Measurements from ENCODE around the gene AGPAT2.

The AGPAT2 gene

GRCh38 chr9:136625101-136626065, 61.9 kb downstream of the AGPAT2 start (continued):
- peak; percentile 29; the same call in 1 of the 2 replicates for TF ChIP-seq ZBTB8A (tag by site-specific recombination; IDR thresholded peaks at IDR 0.05)
- peak; percentile 76 for TF ChIP-seq EGR2 (tag by site-specific recombination; IDR thresholded peaks at IDR 0.05; ENCODE audit: low read depth)
- 0 out of 2 replicates have a peak, but pooled peaks have one; percentile 26 for TF ChIP-seq KLF8 (tag by site-specific recombination; IDR thresholded peaks at IDR 0.05)
- TF ChIP-seq ZNF701 (tag by site-specific recombination; IDR thresholded peaks at IDR 0.05): no peak
- TF ChIP-seq OVOL3 (tag by site-specific recombination; IDR thresholded peaks at IDR 0.05): no peak
- TF ChIP-seq KLF17 (tag by site-specific recombination; IDR thresholded peaks at IDR 0.05): 0 out of 2 replicates have a peak, but pooled peaks have one; percentile 57
- no peak for TF ChIP-seq PBX3 (CRISPR knock-in tag; IDR thresholded peaks at IDR 0.05)
- no peak for TF ChIP-seq ZNF791 (tag by site-specific recombination; IDR thresholded peaks at IDR 0.05)
- no peak for TF ChIP-seq HOXD13 (CRISPR knock-in tag; IDR thresholded peaks at IDR 0.05; ENCODE audit: borderline replicate concordance)
- no peak for TF ChIP-seq ZNF132 (tag by site-specific recombination; IDR thresholded peaks at IDR 0.05; ENCODE audit: borderline replicate concordance)
- TF ChIP-seq ZBTB20 (tag by site-specific recombination; IDR thresholded peaks at IDR 0.05): no peak
- TF ChIP-seq ZNF837 (tag by site-specific recombination; IDR thresholded peaks at IDR 0.05): no peak
- no peak for TF ChIP-seq HOXA7 (CRISPR knock-in tag; IDR thresholded peaks at IDR 0.05; ENCODE audit: borderline replicate concordance)
- peak; percentile 70 for TF ChIP-seq ZNF423 (tag by site-specific recombination; IDR thresholded peaks at IDR 0.05)
- no peak for TF ChIP-seq MZF1 (tag by site-specific recombination; IDR thresholded peaks at IDR 0.05; ENCODE audit: borderline replicate concordance)
- peak; percentile 67 for TF ChIP-seq GLIS1 (tag by site-specific recombination; IDR thresholded peaks at IDR 0.05)
- 0 out of 2 replicates have a peak, but pooled peaks have one; percentile 22 for TF ChIP-seq ZBTB17 (tag by site-specific recombination; IDR thresholded peaks at IDR 0.05)
- TF ChIP-seq ZNF280C (tag by site-specific recombination; IDR thresholded peaks at IDR 0.05): no peak
- no peak for TF ChIP-seq ZNF19 (tag by site-specific recombination; IDR thresholded peaks at IDR 0.05; ENCODE audit: low read depth)
- TF ChIP-seq ZNF707 (tag by site-specific recombination; IDR thresholded peaks at IDR 0.05): no peak
- no peak for TF ChIP-seq ZNF677 (tag by site-specific recombination; IDR thresholded peaks at IDR 0.05)
- TF ChIP-seq TRIM28 (IDR thresholded peaks at IDR 0.05; ENCODE audit: borderline replicate concordance, low read length): no peak
- no peak for TF ChIP-seq TSHZ1 (tag by site-specific recombination; IDR thresholded peaks at IDR 0.05; ENCODE audit: borderline replicate concordance)
- no peak for TF ChIP-seq ZNF747 (tag by site-specific recombination; IDR thresholded peaks at IDR 0.05)
- TF ChIP-seq SCRT2 (tag by site-specific recombination; IDR thresholded peaks at IDR 0.05): no peak
- TF ChIP-seq ZNF473 (tag by site-specific recombination; IDR thresholded peaks at IDR 0.05): no peak
- peak; percentile 54; the same call in 1 of the 2 replicates for TF ChIP-seq IKZF3 (tag by site-specific recombination; IDR thresholded peaks at IDR 0.05)
- no peak for TF ChIP-seq ZNF529 (tag by site-specific recombination; IDR thresholded peaks at IDR 0.05; ENCODE audit: insufficient replicate concordance)
- TF ChIP-seq ZNF239 (tag by site-specific recombination; IDR thresholded peaks at IDR 0.05): no peak
- peak; percentile 73 for TF ChIP-seq PATZ1 (tag by site-specific recombination; IDR thresholded peaks at IDR 0.05)
